ENCODE data around the gene CD9. TPM values are rescaled to one million over a fixed set of nuclear protein-coding genes. Genes with fewer than 3 reads are reported as not detected.

The CD9 gene
- total RNA-seq, 2 donors from 2014 or later = 249 to 300 TPM

Other genes with a start within 250 kb of the CD9 start
- gene VWF, start 75.7 kb upstream of the CD9 start, total RNA-seq = 100 to 1,000 TPM; 164 to 251 TPM
- gene PLEKHG6, start 110.3 kb downstream of the CD9 start, total RNA-seq = under 1 TPM in 1 of 2 donors, not detected in 1; 0.78 TPM
- gene TNFRSF1A, start 141.7 kb downstream of the CD9 start, total RNA-seq = 100 to 1,000 TPM; 311 to 384 TPM
- gene SCNN1A, start 175.2 kb downstream of the CD9 start, total RNA-seq = 10 to 100 TPM; 16.4 to 33.5 TPM
- gene LTBR, start 183.8 kb downstream of the CD9 start, total RNA-seq = 100 to 1,000 TPM; 176 to 217 TPM
- gene CD27, start 244.6 kb downstream of the CD9 start, total RNA-seq = 1 to 10 TPM; 1.6 to 4.7 TPM

Measured in thoracic aorta (tissue), 2 donors.